Ureter (tissue), 1 donor: Measurements from ENCODE around the gene RIN3. TPM values are rescaled to one million over a fixed set of nuclear protein-coding genes. Genes with fewer than 3 reads are reported as not detected.

ENCODE experiments used
- DNase-seq: peaks from one replicate; pipeline ENCODE4 v3.0.0-alpha.2; 2020; ENCODE audit warnings: low spot score
- total RNA-seq: library from RNA; stranded (reverse); gene quantifications from one replicate; pipeline ENCODE4 v1.2.4, GENCODE V29; 2023
- donor health status: DM: yes; HTN: yes; CAD: no.

RIN3 gene
- total RNA-seq, 1 donor from 2014 or later = 27.3 TPM

GRCh38 chr14:92650581-92651105, 137.1 kb downstream of the RIN3 start:
- DNase-seq = no peak

- no peak for DNase-seq
Measured at GRCh38 chr14:92651106-92651757, 137.7 kb downstream of the RIN3 start.

- no peak for DNase-seq
Measured at GRCh38 chr14:92651758-92652406, 138.3 kb downstream of the RIN3 start.

- no peak for DNase-seq
Measured at GRCh38 chr14:92652413-92653151, 139.0 kb downstream of the RIN3 start.

GRCh38 chr14:92653162-92653651, 139.6 kb downstream of the RIN3 start:
- DNase-seq = no peak

GRCh38 chr14:92654239-92654901, 140.8 kb downstream of the RIN3 start:
- no peak for DNase-seq

GRCh38 chr14:92655419-92656201, 142.0 kb downstream of the RIN3 start:
- no peak for DNase-seq

GRCh38 chr14:92656306-92657081, 142.9 kb downstream of the RIN3 start:
- DNase-seq = no peak

- DNase-seq = peak; percentile 55
Measured at GRCh38 chr14:92657457-92658142, 144.0 kb downstream of the RIN3 start.

- no peak for DNase-seq
Measured at GRCh38 chr14:92658160-92658559, 144.6 kb downstream of the RIN3 start.

- DNase-seq = no peak
Measured at GRCh38 chr14:92658684-92659083, 145.1 kb downstream of the RIN3 start.

GRCh38 chr14:92659765-92660561, 146.4 kb downstream of the RIN3 start:
- DNase-seq = peak; percentile 64

- DNase-seq = no peak
Measured at GRCh38 chr14:92660571-92660970, 147.0 kb downstream of the RIN3 start.

GRCh38 chr14:92663049-92663448, 149.5 kb downstream of the RIN3 start:
- no peak for DNase-seq

- DNase-seq = no peak
Measured at GRCh38 chr14:92665661-92666110, 152.1 kb downstream of the RIN3 start.

- no peak for DNase-seq
Measured at GRCh38 chr14:92666251-92666650, 152.7 kb downstream of the RIN3 start.

GRCh38 chr14:92668276-92668973, 154.8 kb downstream of the RIN3 start:
- no peak for DNase-seq

- no peak for DNase-seq
Measured at GRCh38 chr14:92670160-92670559, 156.6 kb downstream of the RIN3 start.
